IPS-11a (cell line): ENCODE data around the gene TFDP2.
A peak's percentile ranks its signal among the peaks of the same experiment; 100 is the strongest.
"Not testable (repeated sequence)": the region's sequence is repeated elsewhere in the genome, so short reads cannot be mapped to it uniquely, and the experiment has no call there.

Experiments used
- H3K4me3 ChIP-seq: one replicate; pipeline ENCODE4 v1.5.1; 2013; ENCODE audit warnings: low read depth, low read length, control low read depth

The TFDP2 gene

DNA sequence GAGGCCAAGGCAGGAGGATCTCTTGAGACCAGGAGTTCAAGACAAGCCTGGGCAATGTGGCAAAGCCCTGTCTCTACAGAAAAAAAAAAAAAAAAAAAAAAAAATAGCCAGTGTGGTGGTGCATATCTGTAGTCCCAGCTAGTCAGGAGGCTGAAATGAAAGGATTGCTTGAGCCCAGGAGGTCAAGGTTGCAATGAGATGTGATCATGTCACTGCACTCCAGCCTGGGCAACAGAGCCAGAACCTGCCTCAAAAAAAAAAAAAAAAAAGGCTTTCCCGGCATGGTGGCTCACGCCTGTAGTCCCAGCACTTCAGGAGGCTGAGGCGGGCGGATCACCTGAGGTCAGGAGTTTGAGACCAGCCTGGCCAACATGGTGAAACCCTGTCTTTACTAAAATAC is 73.7 kb downstream of the TFDP2 start:
- not testable (repeated sequence) for H3K4me3 ChIP-seq

DNA sequence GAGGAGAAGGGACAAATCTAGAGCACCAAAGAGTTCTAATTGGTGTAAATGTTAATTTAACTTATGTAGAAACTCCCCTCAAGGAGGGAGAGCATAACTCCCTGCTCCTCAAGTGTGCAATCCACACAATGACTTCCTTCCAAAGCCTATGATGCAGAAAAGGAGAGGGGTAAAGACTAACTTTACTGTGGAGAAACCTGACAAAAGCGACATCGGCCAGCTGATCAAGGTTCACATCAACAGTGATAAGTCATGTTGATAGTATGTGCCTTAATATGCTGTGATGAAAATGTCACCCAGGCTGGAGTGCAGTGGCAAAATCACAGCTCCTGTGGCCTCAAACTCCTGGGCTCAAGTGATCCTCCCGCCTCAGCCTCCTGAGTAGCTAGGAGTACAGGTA is 76.5 kb downstream of the TFDP2 start:
- H3K4me3 ChIP-seq, result no peak overlapping the region

DNA sequence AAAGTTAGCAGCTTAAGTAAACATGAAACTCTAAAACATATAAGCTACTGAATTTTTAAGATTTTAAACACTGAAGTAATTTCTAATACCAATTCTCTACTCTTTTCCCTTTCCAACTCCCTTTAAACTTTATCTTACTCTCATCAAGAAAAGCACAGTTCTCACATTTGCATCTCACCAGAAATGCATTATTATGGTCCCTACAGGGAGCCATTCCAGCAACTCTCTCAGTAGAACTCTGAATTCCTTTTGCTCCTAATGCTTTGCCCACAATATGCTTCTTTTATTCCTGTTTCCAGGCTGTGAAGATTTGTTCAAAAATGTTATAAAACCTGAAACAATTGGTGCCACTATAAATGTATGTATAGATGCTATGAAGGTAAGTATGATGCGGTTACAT is 83.4 kb downstream of the TFDP2 start:
- no peak overlapping the region for H3K4me3 ChIP-seq

DNA sequence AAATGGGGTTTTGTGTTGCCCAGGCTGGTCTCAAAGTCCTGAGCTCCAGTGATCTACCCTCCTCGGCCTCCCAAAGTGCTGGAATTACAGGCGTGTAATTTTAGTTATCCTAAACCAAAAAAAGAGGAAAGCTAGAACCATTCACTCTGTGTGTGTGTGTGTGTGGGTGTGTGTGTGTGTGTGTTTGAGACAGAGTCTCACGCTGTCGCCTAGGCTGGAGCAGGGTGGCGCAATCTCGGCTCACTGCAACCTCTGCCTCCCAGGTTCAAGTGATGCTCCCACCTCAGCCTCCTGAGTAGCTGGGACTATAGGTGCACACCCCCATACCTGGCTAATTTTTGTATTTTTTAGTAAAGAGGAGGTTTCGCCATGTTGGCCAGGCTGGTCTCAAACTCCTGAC is 84.0 kb downstream of the TFDP2 start:
- H3K4me3 ChIP-seq, result no peak overlapping the region

DNA sequence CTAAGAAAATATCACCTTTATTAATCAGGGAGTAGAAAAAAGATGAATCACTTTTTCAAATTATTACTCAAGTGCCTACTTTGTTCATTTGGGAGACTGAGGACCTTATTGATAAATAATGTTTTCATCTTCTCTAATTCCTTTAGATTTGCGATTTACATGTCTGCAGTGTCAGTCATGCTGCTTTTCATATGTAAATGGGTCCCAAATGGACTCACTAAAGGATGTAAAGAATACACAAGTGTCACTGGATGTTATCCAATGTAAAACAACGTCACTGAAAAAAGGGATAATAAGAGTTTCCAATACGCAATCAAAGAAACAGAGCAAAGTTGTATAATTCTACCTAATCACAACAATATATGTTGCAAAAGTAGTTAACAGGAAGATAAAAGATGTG is 84.9 kb downstream of the TFDP2 start:
- no peak overlapping the region for H3K4me3 ChIP-seq

DNA sequence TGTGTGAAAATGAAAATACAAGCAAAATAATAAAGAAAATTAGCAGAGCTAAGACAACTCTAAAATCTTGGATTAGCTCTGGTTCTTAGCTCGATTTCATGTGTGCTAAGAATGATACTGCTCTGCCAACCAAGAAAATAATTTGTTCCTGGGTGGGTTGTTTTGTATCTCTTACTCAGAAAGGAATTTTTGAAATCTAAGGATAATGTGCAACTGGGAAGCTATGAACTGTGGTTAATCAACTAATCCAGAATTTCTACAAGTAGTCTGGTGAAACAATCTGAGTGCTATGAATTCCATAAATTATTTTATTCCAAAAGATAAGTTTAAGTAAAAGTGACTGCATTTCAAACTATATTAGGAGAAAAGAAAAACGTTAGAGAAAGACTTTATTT is 92.0 kb downstream of the TFDP2 start:
- H3K4me3 ChIP-seq, result no peak overlapping the region

DNA sequence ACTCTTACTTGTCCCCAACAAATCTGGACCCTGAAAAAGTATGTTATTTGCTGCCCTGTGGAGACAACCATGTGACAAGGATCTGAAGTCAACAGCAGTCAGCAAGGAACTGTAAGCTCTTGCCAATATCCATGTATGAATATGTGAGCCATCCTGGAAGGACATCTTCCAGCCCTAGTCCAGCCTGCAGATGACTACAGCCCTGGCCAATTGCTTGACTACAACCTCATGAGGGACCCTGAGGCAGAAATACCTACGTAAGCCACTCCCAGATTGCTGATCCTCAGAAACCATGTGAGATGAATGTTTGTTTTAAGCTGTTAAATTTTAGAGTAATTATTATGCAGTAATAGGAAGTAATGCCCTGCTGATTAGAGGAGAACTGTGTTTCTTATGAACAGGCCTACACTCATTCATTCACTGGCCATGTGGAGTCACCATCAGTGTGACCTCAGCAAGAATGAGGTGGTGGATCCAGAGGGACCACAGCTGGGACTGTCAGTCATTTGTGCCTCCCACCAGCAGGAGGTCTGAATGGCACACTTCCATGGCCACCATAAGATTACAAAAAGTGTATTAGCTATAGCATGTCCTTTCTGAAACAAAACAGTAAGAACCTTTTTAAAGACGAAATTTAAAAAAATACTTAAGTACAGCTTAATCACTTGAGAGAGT is 92.6 kb downstream of the TFDP2 start:
- H3K4me3 ChIP-seq, result no peak overlapping the region

DNA sequence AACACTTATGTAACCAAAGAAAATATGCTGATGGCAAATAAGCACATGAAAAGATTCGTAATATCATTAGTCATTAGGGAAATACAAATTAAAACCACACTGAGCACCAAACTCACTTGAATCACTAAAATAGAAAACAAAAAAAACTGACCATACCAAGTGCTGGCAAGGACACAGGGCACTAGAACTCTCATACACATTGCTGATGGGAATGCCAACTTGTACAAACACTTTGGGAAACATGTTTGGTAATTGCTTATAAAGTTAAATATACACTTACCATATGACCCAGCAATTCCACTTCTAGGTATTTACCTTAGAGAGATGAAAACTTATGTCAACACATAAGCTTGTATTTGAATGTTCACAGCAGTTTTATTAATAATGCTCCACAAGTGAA is 95.5 kb downstream of the TFDP2 start:
- no peak overlapping the region for H3K4me3 ChIP-seq

DNA sequence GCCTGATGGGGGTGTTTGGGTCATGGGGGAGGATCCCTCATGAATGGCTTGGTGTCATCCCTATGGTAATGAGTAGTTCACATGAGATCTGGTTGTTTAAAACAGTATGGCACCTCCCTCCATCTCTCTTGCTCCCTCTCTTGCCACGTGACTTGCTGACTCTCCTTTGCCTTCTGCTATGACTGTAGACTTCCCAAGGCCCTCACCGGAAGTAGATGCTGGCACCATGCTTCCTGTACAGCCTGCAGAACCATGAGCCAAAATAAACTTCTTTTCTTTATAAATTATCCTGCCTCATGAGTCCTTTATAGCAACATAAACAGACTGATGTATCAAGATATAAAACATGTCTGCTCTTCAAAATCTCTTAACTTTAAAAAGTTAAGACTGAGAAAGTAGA is 96.1 kb downstream of the TFDP2 start:
- no peak overlapping the region for H3K4me3 ChIP-seq

DNA sequence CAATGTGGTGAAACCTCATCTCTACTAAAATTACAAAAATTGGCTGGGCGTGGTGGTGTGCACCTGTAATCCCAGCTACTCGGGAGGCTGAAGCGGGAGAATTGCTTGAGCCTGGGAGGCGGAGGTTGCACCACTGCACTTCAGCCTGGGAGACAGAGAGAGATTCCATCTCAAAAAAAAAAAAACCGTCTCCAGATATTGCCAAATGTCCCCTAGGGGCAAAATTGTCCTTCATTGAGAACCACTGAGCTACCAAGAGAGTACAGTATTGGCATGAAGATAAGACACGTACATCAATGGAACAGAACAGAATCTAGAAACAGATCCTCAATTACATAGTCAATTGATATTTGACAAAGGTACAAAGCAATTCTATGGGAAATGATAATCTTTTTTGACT is 98.0 kb downstream of the TFDP2 start:
- no peak overlapping the region for H3K4me3 ChIP-seq

DNA sequence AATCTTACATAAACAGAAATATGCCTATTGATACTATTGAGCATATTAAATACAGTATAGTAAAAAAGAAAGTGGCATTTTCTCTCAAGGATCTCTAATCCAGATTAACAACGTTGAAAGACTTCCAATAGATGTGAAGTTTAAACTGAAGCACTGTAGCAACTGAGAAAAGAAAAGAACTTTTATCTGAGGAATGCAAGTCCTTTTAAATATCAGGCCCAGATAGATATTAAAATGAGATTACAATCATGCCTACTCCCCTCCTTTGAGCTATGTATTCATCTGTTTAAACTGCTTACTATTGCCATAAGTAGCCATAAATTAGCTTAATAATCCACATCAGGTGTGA is 102.3 kb downstream of the TFDP2 start:
- no peak overlapping the region for H3K4me3 ChIP-seq

DNA sequence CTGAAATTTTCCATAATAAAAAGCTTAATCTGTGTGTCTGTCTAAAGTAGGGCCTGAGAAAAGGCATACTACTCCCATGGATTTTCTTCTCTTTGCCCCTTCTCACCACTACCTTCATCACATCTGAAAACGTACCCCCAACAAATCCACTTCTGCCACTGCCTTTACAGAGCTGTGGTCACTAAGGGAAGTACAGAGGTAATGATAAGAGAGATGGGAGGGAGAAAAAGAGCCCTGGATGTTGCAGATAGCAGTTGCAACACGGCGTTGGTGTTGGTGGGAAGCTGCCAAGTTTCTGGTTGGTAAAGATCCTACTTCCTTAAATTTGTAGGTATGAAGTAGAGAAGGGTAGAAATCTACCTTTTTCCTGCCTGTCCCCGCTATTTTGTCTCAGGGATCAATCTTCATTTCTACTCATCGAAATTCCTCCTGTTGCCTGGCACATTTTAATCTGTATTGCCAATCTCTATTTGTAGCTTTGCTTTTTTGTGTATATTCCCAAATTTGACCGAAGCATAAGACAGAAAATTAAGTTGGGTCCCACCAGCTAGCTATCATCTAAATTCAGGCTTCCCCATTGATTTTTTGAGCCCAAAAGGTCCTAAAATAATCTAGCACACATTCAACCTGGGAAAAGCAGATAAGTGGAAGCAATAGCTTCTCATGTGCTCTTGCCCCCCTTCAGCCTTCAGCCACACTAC is 102.9 kb downstream of the TFDP2 start:
- H3K4me3 ChIP-seq, result no peak overlapping the region

DNA sequence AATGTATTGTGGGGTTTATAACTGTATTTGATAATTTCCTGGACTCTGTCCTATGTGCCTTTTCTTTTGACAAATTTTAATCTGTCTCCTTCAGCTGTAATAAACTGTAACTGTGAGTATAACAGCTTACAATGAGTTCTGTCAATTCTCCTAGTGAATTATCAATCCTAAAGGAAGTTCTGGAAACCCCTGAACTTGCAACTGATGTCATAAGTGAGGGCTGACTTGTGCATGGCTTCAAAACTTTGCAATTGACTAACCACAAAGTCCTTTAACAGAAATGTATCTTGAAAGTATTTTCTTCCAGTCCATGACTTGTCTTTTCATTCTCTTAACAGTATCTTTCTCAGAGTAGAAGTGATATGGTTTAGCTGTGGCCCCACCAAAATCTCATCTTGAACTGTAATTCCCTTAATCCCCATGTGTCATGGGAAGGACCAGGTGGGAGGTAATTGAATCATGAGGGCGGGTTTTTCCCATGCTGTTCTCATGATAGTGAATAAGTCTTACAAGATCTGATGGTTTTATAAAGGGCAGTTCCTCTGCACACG is 108.3 kb downstream of the TFDP2 start:
- H3K4me3 ChIP-seq, result no peak overlapping the region

DNA sequence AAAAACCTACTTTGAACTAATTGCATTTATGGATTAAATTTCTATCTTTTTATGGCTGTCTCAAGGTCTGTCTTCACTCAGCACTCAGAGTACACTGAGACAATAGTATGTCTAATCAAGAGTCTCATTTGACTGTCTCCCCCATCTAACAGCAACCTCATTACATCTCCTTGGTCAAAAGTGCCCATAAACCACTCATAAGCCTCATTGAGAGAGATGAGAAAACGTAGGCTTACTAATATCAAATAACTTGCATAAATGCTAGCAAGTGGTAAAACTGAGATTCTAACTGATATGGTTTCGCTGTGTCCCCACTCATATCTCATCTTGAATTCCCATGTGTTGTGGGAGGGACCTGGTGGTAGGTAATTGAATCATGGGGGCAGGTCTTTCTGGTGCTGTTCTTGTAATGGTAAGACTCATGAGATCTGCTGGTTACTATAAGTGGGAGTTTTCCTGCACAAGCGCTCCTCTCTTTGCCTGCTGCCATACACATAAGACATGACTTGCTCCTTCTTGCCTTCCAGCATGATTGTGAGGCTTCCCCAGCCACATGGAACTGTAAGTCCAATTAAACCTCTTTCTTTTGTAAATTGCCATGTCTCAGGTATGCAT is 113.9 kb downstream of the TFDP2 start:
- H3K4me3 ChIP-seq, result no peak overlapping the region

DNA sequence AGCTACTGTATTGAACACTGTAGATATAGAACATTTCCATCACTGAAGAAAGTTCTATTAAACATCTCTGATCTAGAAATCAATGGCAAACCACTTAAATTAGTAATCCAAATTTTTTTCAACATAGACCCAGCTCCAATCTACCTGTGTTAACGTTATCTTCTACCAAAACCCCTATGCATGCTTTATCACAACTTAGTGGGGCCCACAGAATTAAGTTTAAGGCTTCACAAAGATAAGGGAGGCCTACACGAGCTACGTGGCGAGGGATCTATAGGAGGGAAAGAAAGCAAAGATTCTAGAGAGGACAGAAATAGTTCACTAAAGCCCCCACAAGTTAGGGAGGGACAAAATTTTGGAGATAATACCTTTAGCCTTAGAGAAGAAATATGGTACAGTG is 116.1 kb downstream of the TFDP2 start:
- H3K4me3 ChIP-seq, result no peak overlapping the region

DNA sequence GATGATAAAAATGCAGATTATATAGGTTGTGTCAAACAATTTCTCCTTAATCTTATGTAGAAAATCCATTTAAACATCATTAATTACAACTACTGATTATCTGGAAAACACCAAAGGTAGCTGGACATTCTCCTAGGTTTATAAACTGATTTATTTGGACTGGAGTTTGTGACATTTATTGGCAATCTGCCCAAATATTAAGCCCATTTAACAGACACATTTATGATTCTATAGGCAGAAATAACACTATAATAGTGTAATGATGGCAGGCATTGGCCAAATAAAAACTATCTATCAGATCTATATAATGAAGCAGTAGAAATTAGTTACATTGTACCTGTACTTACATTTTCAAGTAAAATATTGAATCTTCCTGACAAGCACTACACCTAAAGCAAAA is 117.8 kb downstream of the TFDP2 start:
- H3K4me3 ChIP-seq, result no peak overlapping the region

DNA sequence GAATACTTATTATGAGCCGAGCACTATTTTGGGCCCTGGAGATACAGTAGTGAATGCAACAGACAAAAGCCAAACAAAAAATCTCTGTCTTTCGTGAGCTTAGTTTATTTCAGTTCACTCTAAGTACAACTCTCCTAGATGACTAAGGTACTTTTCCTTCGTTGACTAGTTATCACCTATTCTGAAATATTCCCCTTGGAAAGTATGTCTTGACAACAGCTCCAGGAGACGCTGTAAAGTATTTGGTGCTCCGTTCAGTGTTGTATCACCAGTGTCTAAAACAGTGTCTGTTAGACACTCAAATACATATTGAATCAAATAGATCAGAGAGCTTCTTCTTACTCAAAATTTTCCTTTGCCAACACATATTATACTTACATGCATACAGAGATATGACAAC is 119.6 kb downstream of the TFDP2 start:
- no peak overlapping the region for H3K4me3 ChIP-seq

DNA sequence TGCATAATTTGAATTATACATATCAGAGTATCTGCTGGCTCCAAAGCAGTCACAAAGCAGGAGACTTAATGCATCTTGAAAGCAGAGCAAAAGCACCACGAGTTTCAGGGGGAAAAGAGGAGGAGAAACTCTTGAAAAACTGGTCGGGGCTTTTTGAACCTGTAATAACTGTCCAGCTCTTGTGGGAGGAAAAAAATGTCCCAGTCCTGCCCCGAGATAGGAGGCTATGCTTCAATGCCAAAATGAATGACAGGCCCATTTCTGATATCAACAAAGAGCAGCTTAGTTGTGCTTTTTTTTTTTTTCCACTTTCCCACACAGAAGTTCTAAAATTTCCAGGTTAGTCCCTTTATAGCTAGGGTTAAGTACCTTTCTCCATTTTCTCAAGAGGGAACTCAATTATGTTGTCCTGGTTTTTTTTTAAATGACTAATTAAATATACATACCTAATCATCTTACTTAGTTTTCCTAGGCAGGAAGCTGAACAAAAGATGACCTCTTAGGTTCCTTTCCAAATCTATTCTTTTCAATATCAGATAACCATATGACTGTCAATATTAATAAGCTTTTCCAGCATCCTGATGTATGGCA is 120.2 kb downstream of the TFDP2 start:
- H3K4me3 ChIP-seq, result no peak overlapping the region

DNA sequence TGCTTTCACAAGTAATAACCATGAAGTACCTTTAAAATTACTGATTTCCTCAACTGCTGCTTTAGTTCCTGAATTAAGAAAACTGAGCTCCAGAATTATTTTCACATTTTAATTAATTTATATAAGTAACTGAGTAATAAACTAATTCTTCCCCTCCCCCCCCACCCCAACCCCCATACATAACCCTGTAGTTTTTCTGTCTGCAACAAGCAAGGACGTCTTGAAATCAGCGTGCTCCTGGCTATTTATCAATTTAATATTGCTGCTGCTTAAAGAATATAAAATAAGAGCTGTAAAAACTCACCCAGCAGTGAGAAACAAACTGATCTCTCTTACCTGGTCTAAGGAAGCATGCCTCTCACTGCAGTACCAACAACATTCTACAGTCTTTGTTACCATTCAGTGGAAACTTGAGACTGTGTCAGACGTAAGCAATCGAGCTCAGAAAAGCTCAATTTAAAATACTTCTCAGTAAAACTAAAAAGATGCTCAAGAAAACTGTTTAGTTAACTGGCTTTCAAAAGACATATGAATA is 121.0 kb downstream of the TFDP2 start:
- H3K4me3 ChIP-seq, result peak overlapping the region; percentile 73

DNA sequence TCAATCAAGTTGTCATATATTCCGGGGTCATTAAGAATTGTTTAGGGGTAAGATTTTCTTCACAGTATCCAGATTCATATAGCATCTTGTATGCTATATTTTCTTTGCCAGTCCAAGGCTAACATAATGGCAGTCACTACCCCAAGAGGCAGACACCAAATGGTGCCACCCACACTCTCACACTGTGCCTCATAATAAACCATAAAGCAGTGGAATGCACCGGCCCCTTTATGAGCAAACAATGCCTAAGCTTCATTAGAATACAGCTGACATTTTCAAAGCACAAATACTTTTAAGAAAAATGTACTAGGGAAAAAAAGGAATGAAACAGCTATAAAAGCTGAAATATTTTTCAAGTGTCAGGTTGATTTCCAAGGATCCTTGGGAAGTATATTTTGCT is 121.6 kb downstream of the TFDP2 start:
- H3K4me3 ChIP-seq, result peak overlapping the region; percentile 73

DNA sequence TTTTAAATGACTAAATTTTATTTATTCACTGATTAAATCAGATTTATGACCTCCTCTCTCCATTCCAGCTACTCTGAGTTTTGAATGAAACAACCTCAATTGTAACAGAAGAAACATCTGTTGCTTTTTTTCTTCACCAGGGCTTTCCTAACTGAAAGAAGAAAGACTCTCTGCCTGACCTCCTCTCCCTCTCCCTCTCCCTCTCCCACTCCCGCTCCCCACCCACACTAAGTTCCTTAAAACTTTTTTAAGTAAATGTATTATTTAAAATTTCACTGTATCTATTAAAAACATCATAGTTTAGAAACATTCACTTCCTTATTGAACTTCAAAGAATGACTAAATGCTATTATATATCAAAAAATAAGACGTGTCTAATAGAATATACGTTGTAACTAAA is 122.0 kb downstream of the TFDP2 start:
- H3K4me3 ChIP-seq, result peak overlapping the region; percentile 73

DNA sequence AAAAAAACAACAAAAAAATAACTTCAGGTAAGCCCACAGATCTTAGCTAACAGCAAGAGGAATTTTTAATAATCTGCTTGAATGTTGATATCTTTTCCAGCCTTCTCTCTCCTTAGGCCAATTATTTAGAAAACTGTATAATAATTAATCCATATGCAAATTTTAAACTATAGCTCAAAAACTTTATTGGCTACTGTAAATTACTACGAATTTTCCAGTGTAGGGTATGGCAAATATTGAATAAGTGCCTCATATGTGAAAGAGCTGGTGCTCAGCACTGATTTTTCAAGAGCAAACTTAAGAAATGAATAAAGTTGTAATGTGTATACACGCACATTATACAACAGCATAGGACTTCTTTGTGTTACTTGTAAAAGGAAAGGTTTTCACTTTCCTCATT is 123.0 kb downstream of the TFDP2 start:
- no peak overlapping the region for H3K4me3 ChIP-seq
